Epithelial cell of esophagus (primary cell): ENCODE data around the gene ZNF358.
A peak's percentile ranks its signal among the peaks of the same experiment; 100 is the strongest.

Experiments
- DNase-seq: peaks from one replicate; pipeline ENCODE4 v3.0.0; 2010; ENCODE audit warnings: low read depth
- H3K4me3 ChIP-seq: 2 replicates; pipeline ENCODE4 v1.5.1; 2011; ENCODE audit warnings: mild to moderate bottlenecking, low read length, control low read depth
- CTCF ChIP-seq: IDR thresholded peaks from 2 replicates; pipeline ENCODE4 v1.5.1; 2011; ENCODE audit warnings: low read depth, mild to moderate bottlenecking, low read length, control low read depth, inconsistent platforms; ENCODE audit not compliant: insufficient read depth; ENCODE audit errors: missing control alignments

Gene ZNF358

GRCh38 chr19:7489609-7490044 lies 26.3 kb upstream of the ZNF358 start:
- no peak for TF ChIP-seq CTCF
- H3K4me3 ChIP-seq = no peak overlapping the region
- no peak for DNase-seq

- H3K4me3 ChIP-seq = no peak overlapping the region
- DNase-seq = peak; percentile 74
- no peak for TF ChIP-seq CTCF
Measured at GRCh38 chr19:7492142-7492541, 23.8 kb upstream of the ZNF358 start.

- DNase-seq = no peak
- TF ChIP-seq CTCF = no peak
- no peak overlapping the region for H3K4me3 ChIP-seq
Measured at GRCh38 chr19:7492558-7492957, 23.3 kb upstream of the ZNF358 start.

GRCh38 chr19:7494416-7495098 lies 21.3 kb upstream of the ZNF358 start:
- TF ChIP-seq CTCF = no peak
- no peak overlapping the region for H3K4me3 ChIP-seq
- peak; percentile 85 for DNase-seq

- no peak for DNase-seq
- peak; percentile 45 for TF ChIP-seq CTCF
- no peak overlapping the region for H3K4me3 ChIP-seq
Measured at GRCh38 chr19:7497292-7497691, 18.6 kb upstream of the ZNF358 start.

- TF ChIP-seq CTCF = no peak
- peak; percentile 83 for DNase-seq
- H3K4me3 ChIP-seq = peak overlapping the region; percentile 40
Measured at GRCh38 chr19:7500811-7501450, 15.0 kb upstream of the ZNF358 start.

- no peak for TF ChIP-seq CTCF
- no peak for DNase-seq
- H3K4me3 ChIP-seq = no peak overlapping the region
Measured at GRCh38 chr19:7502552-7502951, 13.4 kb upstream of the ZNF358 start.
